Colonic mucosa (tissue), 4 donors: Measurements from ENCODE around the gene SLC35E1. TPM values are rescaled to one million over a fixed set of nuclear protein-coding genes. Genes with fewer than 3 reads are reported as not detected.

Experiments used
- DNase-seq: peaks from one replicate; pipeline ENCODE4 v3.0.0-alpha.2; 2020
- H3K27ac ChIP-seq: fragments of 200-600 bp; one replicate; pipeline ENCODE4 v1.8.0; 2021
- H3K27me3 ChIP-seq: fragments of 200-600 bp; one replicate; pipeline ENCODE4 v1.8.0; 2021
- H3K36me3 ChIP-seq: fragments of 200-600 bp; one replicate; pipeline ENCODE4 v1.8.0; 2021
- H3K4me1 ChIP-seq: fragments of 200-600 bp; one replicate; pipeline ENCODE4 v1.8.0; 2021; ENCODE audit warnings: mild to moderate bottlenecking
- H3K4me3 ChIP-seq: fragments of 200-600 bp; one replicate; pipeline ENCODE4 v1.8.0; 2021
- H3K9ac ChIP-seq, 2 donors: one replicate each; pipeline ENCODE4 v1.7.0; 2013; ENCODE audit warnings: control low read depth in 2 of 2, low read depth in 2 of 2, low read length in 2 of 2
- H3K9me3 ChIP-seq: fragments of 200-600 bp; one replicate; pipeline ENCODE4 v1.8.0; 2021
- intact Hi-C: fragments of 100-400 bp; cut with DNase I; formaldehyde crosslinking; loops from one replicate; pipeline ENCODE4 v1.14.1; 2022
- total RNA-seq, 2 donors: library from RNA; stranded (reverse); fragmentation: NEBNext Ultra II Directional in 1 of 2; extraction: Animal tissue kit (Norgen Biotek cat#: 25700) in 1 of 2; gene quantifications; one replicate each; pipeline ENCODE4 v1.2.1, GENCODE V29; 2021
- TF ChIP-seq, protein P1 (sequence below): fragments of 200-600 bp; IDR thresholded peaks from one replicate; pipeline ENCODE4 v1.8.0; 2022; ENCODE audit warnings: antibody characterized with exemption, mild to moderate bottlenecking
- donor health status: healthy.
- donor health status: DM: no; HTN: no; CAD: no.
- donor health status: DM: no; HTN: no; CAD: no.

The SLC35E1 gene
- total RNA-seq, 2 donors from 2014 or later: 44.4 to 47.7 TPM

GRCh38 chr19:16581145-16581970, 9.1 kb upstream of the SLC35E1 start:
- TF ChIP-seq, protein P1, sequence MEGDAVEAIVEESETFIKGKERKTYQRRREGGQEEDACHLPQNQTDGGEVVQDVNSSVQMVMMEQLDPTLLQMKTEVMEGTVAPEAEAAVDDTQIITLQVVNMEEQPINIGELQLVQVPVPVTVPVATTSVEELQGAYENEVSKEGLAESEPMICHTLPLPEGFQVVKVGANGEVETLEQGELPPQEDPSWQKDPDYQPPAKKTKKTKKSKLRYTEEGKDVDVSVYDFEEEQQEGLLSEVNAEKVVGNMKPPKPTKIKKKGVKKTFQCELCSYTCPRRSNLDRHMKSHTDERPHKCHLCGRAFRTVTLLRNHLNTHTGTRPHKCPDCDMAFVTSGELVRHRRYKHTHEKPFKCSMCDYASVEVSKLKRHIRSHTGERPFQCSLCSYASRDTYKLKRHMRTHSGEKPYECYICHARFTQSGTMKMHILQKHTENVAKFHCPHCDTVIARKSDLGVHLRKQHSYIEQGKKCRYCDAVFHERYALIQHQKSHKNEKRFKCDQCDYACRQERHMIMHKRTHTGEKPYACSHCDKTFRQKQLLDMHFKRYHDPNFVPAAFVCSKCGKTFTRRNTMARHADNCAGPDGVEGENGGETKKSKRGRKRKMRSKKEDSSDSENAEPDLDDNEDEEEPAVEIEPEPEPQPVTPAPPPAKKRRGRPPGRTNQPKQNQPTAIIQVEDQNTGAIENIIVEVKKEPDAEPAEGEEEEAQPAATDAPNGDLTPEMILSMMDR: no peak
- peaks cover 20% of the 10 kb centered on the region for H3K4me1 ChIP-seq
- H3K27me3 ChIP-seq: no peaks in the 10 kb centered on the region
- no peak for DNase-seq
- H3K36me3 ChIP-seq: peaks cover under 1% of the 10 kb centered on the region
- H3K27ac ChIP-seq: no peak overlapping the region
- H3K4me3 ChIP-seq: no peak overlapping the region
- intact Hi-C loops: no loop called here
- H3K9me3 ChIP-seq: no peaks in the 10 kb centered on the region
- no peak overlapping the region for H3K9ac ChIP-seq

DNA sequence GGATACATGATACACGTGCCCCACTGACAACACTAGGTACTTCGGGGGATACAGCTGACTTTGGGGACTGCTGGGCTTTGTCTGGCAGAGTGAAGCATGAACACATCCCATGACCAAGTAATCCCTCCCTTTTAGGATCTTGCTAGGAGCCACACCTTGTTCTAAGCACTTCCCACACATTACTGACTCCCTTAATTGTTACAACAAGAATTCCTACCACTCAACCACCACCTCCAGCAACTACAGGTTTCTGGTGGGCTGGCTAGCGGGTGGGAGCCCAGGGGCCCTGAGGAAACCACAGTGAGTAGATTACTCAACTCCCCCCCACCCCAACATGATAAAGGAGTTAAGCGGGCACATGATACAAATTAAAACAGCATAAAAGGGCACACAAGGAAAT, 7.2 kb upstream of the SLC35E1 start:
- no peak overlapping the region for H3K9ac ChIP-seq
- H3K9me3 ChIP-seq: no peaks in the 10 kb centered on the region
- intact Hi-C loops: no loop called here
- H3K4me3 ChIP-seq: no peak overlapping the region
- peaks cover 6% of the 10 kb centered on the region for H3K4me1 ChIP-seq
- no peak overlapping the region for H3K27ac ChIP-seq
- no peaks in the 10 kb centered on the region for H3K27me3 ChIP-seq
- no peak for DNase-seq
- TF ChIP-seq, protein P1: no peak
- H3K36me3 ChIP-seq: peaks cover 7% of the 10 kb centered on the region

DNA sequence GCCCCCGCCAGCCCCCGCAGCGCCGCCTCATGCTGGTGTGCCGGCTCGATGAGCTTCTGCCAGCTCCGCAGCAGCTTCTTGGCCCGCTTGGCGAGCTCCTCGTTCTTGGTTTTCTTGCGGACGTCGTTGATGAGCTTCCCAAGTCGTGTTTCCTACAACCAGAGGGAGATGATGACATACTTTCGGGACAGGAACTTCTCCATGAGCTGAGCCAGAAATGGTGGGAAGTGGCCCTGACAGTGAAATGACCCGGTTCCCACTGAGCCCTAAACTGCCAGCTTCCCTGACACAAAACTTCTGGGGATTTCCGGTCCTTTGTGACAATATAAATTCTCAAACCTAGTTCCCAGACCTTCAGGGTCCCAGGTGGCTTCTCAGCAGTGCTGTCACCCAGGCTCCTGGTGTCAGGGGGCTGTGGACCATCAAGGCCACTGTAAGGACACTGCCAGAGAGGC, 5.3 kb upstream of the SLC35E1 start:
- Histone ChIP-seq H3K9ac (no peak overlapping the region), H3K36me3 (peaks cover 7% of the 10 kb centered on the region), H3K4me3 (no peak overlapping the region), H3K4me1 (peaks cover 8% of the 10 kb centered on the region), H3K9me3 (no peaks in the 10 kb centered on the region), H3K27me3 (no peaks in the 10 kb centered on the region), H3K27ac (no peak overlapping the region)
- intact Hi-C loops: no loop called here
- TF ChIP-seq, protein P1: no peak
- no peak for DNase-seq

DNA sequence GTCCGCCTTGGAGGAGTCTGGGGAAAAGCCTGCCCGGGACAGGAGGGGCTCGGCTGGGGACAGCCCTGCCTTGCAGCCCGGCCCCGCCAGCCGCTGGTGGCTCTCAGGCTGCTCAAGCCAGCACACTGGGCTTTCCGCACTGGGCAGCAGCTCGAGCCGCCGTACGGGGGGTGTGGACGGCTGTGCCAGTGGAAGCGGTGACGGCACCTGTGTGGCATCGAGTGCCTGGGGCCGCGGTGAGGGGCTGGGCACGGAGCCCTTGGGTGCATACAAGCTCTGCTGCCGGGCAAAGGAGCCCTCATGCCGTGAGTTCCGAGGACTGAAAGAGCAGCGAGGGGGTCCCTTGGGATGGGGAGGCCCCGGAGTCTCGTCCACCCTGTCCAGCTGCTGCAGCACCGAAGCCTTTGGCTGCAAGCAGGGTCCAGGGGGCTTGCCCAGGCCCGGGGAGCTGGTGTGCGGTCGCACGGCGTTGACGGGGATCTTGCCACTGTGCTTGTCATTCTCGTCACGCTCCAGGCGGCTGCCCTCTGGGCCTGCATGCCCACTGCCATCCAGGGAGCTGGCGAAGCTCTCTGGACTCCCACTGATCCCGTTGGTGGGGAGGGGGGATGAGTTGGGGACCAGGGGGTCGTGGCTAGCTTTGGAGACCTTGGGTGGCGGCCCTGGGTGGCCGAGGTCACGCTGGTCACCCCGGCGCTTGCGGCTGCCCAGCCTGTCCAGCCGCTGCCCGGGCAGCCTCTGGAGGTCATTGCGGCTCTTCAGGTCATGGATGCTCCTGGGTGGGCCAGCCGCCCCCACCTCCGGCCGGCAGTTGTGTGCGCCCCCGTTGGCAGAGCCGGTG, 4.7 kb upstream of the SLC35E1 start:
- no peak overlapping the region for H3K9ac ChIP-seq
- DNase-seq: no peak
- TF ChIP-seq, protein P1: no peak
- no peak overlapping the region for H3K4me3 ChIP-seq
- peaks cover 7% of the 10 kb centered on the region for H3K36me3 ChIP-seq
- peaks cover 8% of the 10 kb centered on the region for H3K4me1 ChIP-seq
- H3K27ac ChIP-seq: no peak overlapping the region
- no peaks in the 10 kb centered on the region for H3K9me3 ChIP-seq
- no peaks in the 10 kb centered on the region for H3K27me3 ChIP-seq
- intact Hi-C loops: no loop called here

DNA sequence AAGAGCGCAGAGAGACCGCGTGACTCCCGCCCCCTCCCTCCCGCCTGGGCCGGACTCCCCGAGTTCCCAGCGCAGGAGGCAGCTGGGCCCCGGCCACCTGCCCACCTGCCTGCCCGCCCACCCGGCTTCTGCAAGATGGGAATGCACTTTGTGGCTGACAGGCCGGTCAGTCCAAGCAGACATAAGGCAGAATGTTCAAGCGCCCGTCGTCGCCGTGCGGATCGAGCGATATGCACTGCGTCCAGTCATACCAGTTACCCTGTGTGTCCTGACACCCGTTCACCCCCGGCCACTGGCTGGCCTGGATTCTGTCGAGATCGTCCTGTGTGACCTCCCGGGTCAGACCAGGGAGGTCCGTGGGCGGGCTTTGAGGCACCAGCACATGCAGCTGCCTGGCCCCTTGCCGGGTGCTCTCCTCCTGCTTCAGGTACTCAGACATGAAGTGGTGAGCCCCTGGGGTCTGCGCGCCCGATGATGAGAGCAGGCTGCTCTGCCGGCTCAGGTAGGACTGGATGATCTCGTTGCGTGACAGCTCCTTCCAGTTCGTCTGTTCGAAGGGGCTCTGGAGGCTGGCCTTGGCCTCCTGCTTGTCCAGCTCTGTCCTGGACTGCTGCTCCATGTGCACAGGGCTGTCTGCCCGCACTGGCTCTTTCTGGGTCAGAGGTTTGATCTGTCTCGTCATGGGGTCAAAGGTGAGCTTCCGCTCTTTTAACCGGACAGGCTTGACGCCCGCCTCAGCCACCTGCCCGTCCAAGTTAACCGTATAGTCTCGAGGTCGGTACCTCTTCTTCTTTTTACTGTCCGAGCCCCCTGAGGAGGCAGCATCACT, 3.9 kb upstream of the SLC35E1 start:
- TF ChIP-seq, protein P1: no peak
- Histone ChIP-seq H3K9ac (no peak overlapping the region), H3K9me3 (no peaks in the 10 kb centered on the region), H3K27ac (no peak overlapping the region), H3K4me3 (no peak overlapping the region), H3K27me3 (no peaks in the 10 kb centered on the region), H3K36me3 (peaks cover 7% of the 10 kb centered on the region), H3K4me1 (peaks cover 8% of the 10 kb centered on the region)
- intact Hi-C loops: no loop called here
- DNase-seq: no peak
